VCaP (cell line): ENCODE data around the gene TGOLN2.
"Not testable (repeated sequence)": the region's sequence is repeated elsewhere in the genome, so short reads cannot be mapped to it uniquely, and the experiment has no call there.

ENCODE experiments used
- H3K27ac ChIP-seq: fragments of 450-650 bp; 2 replicates; pipeline ENCODE4 v1.5.1; 2017
- CTCF ChIP-seq: fragments of 450-650 bp; conservative IDR thresholded peaks from 2 replicates; pipeline ENCODE4 v1.5.1; 2017; ENCODE audit warnings: mild to moderate bottlenecking, moderate library complexity

The TGOLN2 gene

DNA sequence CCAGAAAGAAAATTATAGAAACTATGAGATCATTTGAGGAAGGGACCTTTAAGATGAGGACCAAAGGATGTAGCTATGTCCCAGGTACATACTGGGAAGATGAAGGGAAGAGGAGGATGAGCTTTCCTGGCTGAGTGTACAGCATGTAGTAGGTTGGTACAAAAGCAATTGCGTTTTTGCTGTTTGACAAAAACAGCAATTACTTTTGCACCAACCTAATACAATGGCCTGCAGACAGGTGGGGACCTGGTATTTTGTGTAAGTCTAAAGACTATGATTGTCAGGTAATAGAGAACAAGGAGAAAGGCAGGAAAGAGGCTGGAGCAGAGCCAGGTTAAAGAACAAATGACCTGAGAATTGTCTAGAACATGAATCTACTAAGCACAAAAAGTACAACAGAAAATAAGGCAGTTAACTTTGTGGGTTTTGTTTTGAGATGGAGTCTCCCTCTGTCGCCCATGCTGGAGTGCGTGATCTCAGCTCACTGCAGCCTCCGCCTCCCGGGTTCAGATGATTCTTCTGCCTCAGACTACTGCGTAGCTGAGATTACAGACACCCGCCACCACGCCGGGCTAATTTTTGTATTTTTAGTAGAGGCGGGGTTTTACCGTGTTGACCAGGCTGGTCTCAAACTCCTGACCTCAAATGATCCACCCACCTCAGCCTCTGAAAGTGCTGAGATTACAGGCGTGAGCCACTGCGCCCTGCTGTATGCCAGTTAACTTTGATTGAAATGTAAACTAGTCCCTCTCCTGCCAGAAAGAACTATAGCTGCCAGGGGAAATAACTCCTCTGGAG lies 3.2 kb upstream of the TGOLN2 start:
- no peak overlapping the region for H3K27ac ChIP-seq
- no peak for TF ChIP-seq CTCF

- H3K27ac ChIP-seq = not testable (repeated sequence)
Measured at GRCh38 chr2:85329701-85330100, 1.9 kb upstream of the TGOLN2 start.

GRCh38 chr2:85329181-85329651 lies 1.4 kb upstream of the TGOLN2 start:
- TF ChIP-seq CTCF = no peak
- H3K27ac ChIP-seq = peak overlapping the region; percentile 92

- peak overlapping the region; percentile 92 for H3K27ac ChIP-seq
- no peak for TF ChIP-seq CTCF
Measured at GRCh38 chr2:85327160-85327821, 498 bp downstream of the TGOLN2 start.

- TF ChIP-seq CTCF = no peak
Measured at GRCh38 chr2:85326406-85327159, 1.2 kb downstream of the TGOLN2 start.

DNA sequence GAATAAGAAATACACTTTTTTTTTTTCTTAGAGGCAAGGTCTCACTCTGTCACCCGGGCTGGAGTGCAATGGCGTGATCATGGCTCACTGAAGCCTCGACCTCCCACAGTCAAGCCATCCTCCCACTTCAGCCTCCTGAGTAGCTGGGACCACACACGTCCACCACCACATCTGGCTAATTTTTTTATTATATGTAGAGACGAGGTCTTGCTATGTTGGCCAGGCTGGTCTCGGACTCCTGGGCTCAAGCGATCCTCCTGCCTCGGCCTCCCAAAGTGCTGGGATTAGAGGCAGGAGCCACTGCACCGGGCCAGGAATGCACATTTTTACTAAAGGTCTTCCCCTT lies 2.4 kb downstream of the TGOLN2 start:
- no peak for TF ChIP-seq CTCF
- H3K27ac ChIP-seq = peak overlapping the region; percentile 92; the same call in 1 of the 2 replicates

More at GRCh38 chr2:85326406-85327159, 1.2 kb downstream of the TGOLN2 start:
- H3K27ac ChIP-seq = peak overlapping the region; percentile 92

- peak overlapping the region; percentile 92; the same call in 1 of the 2 replicates for H3K27ac ChIP-seq
- TF ChIP-seq CTCF = no peak
Measured at GRCh38 chr2:85324639-85325465, 2.9 kb downstream of the TGOLN2 start.

GRCh38 chr2:85323988-85324367 lies 3.8 kb downstream of the TGOLN2 start:
- H3K27ac ChIP-seq = not testable (repeated sequence)
